Measurements from ENCODE around the gene RABEPK.
"Not testable (repeated sequence)": the region's sequence is repeated elsewhere in the genome, so short reads cannot be mapped to it uniquely, and the experiment has no call there.

RABEPK gene

GRCh38 chr9:125218621-125219020, 18.3 kb downstream of the RABEPK start:
- H3K79me2 ChIP-seq = no peaks in the 10 kb centered on the region
- no peak for TF ChIP-seq CTCF (IDR thresholded peaks at IDR 0.05)
- H3K27me3 ChIP-seq (ENCODE audit: control insufficient read depth, insufficient read depth, low read length) = no peaks in the 10 kb centered on the region
- no peaks in the 10 kb centered on the region for H3K9me3 ChIP-seq (ENCODE audit: control insufficient read depth, low read length)
- H3K9ac ChIP-seq = no peak overlapping the region
- H3K27ac ChIP-seq = no peak overlapping the region
- H2AFZ ChIP-seq = no peak overlapping the region
- H3K4me1 ChIP-seq = no peaks in the 10 kb centered on the region
- H3K4me2 ChIP-seq (ENCODE audit: low read length) = no peak overlapping the region
- H3K36me3 ChIP-seq (ENCODE audit: control insufficient read depth, insufficient read depth, low read length) = no peaks in the 10 kb centered on the region
- H3K4me3 ChIP-seq (ENCODE audit: low read depth, low read length) = no peak overlapping the region

- not testable (repeated sequence) for H3K27me3 ChIP-seq (ENCODE audit: control insufficient read depth, insufficient read depth, low read length); H3K9me3 ChIP-seq (ENCODE audit: control insufficient read depth, low read length); H3K4me2 ChIP-seq (ENCODE audit: low read length); H3K9ac ChIP-seq; H3K79me2 ChIP-seq; H3K4me3 ChIP-seq (ENCODE audit: low read depth, low read length); H3K36me3 ChIP-seq (ENCODE audit: control insufficient read depth, insufficient read depth, low read length); H2AFZ ChIP-seq; H3K4me1 ChIP-seq; H3K27ac ChIP-seq
Measured at GRCh38 chr9:125224858-125225257, 24.5 kb downstream of the RABEPK start.

- Histone ChIP-seq H3K9ac (no peak overlapping the region), H3K4me3 (ENCODE audit: low read depth, low read length) (no peak overlapping the region), H3K27ac (no peak overlapping the region), H3K4me1 (no peaks in the 10 kb centered on the region), H3K79me2 (no peaks in the 10 kb centered on the region), H3K4me2 (ENCODE audit: low read length) (no peak overlapping the region), H3K27me3 (ENCODE audit: control insufficient read depth, insufficient read depth, low read length) (no peaks in the 10 kb centered on the region), H2AFZ (no peak overlapping the region), H3K36me3 (ENCODE audit: control insufficient read depth, insufficient read depth, low read length) (no peaks in the 10 kb centered on the region), H3K9me3 (ENCODE audit: control insufficient read depth, low read length) (no peaks in the 10 kb centered on the region)
- no peak for TF ChIP-seq CTCF (IDR thresholded peaks at IDR 0.05)
Measured at GRCh38 chr9:125227761-125228160, 27.4 kb downstream of the RABEPK start.

GRCh38 chr9:125233678-125234077, 33.3 kb downstream of the RABEPK start:
- no peak overlapping the region for H3K27ac ChIP-seq

GRCh38 chr9:125234099-125234498, 33.8 kb downstream of the RABEPK start:
- H3K27ac ChIP-seq; H3K9me3 ChIP-seq (ENCODE audit: control insufficient read depth, low read length); H3K79me2 ChIP-seq; H2AFZ ChIP-seq; H3K36me3 ChIP-seq (ENCODE audit: control insufficient read depth, insufficient read depth, low read length); H3K27me3 ChIP-seq (ENCODE audit: control insufficient read depth, insufficient read depth, low read length); H3K9ac ChIP-seq; H3K4me3 ChIP-seq (ENCODE audit: low read depth, low read length); H3K4me2 ChIP-seq (ENCODE audit: low read length): not testable (repeated sequence)
- H3K4me1 ChIP-seq = peaks cover 11% of the 10 kb centered on the region

More at GRCh38 chr9:125233678-125234077, 33.3 kb downstream of the RABEPK start:
- Histone ChIP-seq H3K27me3 (ENCODE audit: control insufficient read depth, insufficient read depth, low read length) (no peaks in the 10 kb centered on the region), H3K9ac (no peak overlapping the region), H3K79me2 (peaks cover 5% of the 10 kb centered on the region), H3K9me3 (ENCODE audit: control insufficient read depth, low read length) (no peaks in the 10 kb centered on the region), H3K36me3 (ENCODE audit: control insufficient read depth, insufficient read depth, low read length) (no peaks in the 10 kb centered on the region), H3K4me2 (ENCODE audit: low read length) (no peak overlapping the region), H2AFZ (no peak overlapping the region), H3K4me3 (ENCODE audit: low read depth, low read length) (no peak overlapping the region), H3K4me1 (peaks cover 7% of the 10 kb centered on the region)
- TF ChIP-seq CTCF (IDR thresholded peaks at IDR 0.05) = no peak

- Histone ChIP-seq H3K27ac (no peak overlapping the region), H3K79me2 (peaks cover 16% of the 10 kb centered on the region), H3K9ac (no peak overlapping the region), H3K36me3 (ENCODE audit: control insufficient read depth, insufficient read depth, low read length) (no peaks in the 10 kb centered on the region), H2AFZ (no peak overlapping the region), H3K4me1 (peaks cover 13% of the 10 kb centered on the region), H3K4me3 (ENCODE audit: low read depth, low read length) (no peak overlapping the region), H3K27me3 (ENCODE audit: control insufficient read depth, insufficient read depth, low read length) (no peaks in the 10 kb centered on the region), H3K9me3 (ENCODE audit: control insufficient read depth, low read length) (no peaks in the 10 kb centered on the region), H3K4me2 (ENCODE audit: low read length) (peak overlapping the region; percentile 25)
- TF ChIP-seq CTCF (IDR thresholded peaks at IDR 0.05) = no peak
Measured at GRCh38 chr9:125235804-125236519, 35.6 kb downstream of the RABEPK start.

- H3K36me3 ChIP-seq (ENCODE audit: control insufficient read depth, insufficient read depth, low read length); H3K27me3 ChIP-seq (ENCODE audit: control insufficient read depth, insufficient read depth, low read length); H3K9ac ChIP-seq; H3K27ac ChIP-seq; H2AFZ ChIP-seq; H3K4me3 ChIP-seq (ENCODE audit: low read depth, low read length); H3K9me3 ChIP-seq (ENCODE audit: control insufficient read depth, low read length): not testable (repeated sequence)
- H3K4me1 ChIP-seq = peaks cover 13% of the 10 kb centered on the region
- peaks cover 16% of the 10 kb centered on the region for H3K79me2 ChIP-seq
- peak overlapping the region; percentile 25 for H3K4me2 ChIP-seq (ENCODE audit: low read length)
Measured at GRCh38 chr9:125236520-125237159, 36.3 kb downstream of the RABEPK start.
